Skeletal muscle tissue (tissue), 4 donors: ENCODE data around the gene TTLL5. TPM values are rescaled to one million over a fixed set of nuclear protein-coding genes. Genes with fewer than 3 reads are reported as not detected.
"Not testable (repeated sequence)": the region's sequence is repeated elsewhere in the genome, so short reads cannot be mapped to it uniquely, and the experiment has no call there.

Source experiments
- H3K27ac ChIP-seq: one replicate; pipeline ENCODE4 v1.7.0; 2013; ENCODE audit warnings: mild to moderate bottlenecking, low read depth, low read length, inconsistent platforms
- H3K27me3 ChIP-seq, 3 donors: one replicate each; pipeline ENCODE4 v1.7.0; 2013; ENCODE audit warnings: low read length in 3 of 3; ENCODE audit not compliant: control insufficient read depth in 3 of 3, insufficient read depth in 3 of 3
- H3K36me3 ChIP-seq, 3 donors: one replicate each; pipeline ENCODE4 v1.7.0; 2013; ENCODE audit warnings: low read length in 3 of 3; ENCODE audit not compliant: control insufficient read depth in 3 of 3, insufficient read depth in 3 of 3
- H3K4me1 ChIP-seq, 3 donors: one replicate each; pipeline ENCODE4 v1.7.0; 2013; ENCODE audit warnings: low read length in 3 of 3, mild to moderate bottlenecking in 3 of 3; ENCODE audit not compliant: control insufficient read depth in 3 of 3, insufficient read depth in 3 of 3
- H3K4me3 ChIP-seq, 3 donors: one replicate each; pipeline ENCODE4 v1.7.0; 2013; ENCODE audit warnings: low read length in 3 of 3
- H3K9ac ChIP-seq, 3 donors: one replicate each; pipeline ENCODE4 v1.7.0; 2013; ENCODE audit warnings: low read length in 3 of 3, mild to moderate bottlenecking in 3 of 3, moderate library complexity in 2 of 3, low read depth in 1 of 3
- H3K9me3 ChIP-seq, 3 donors: one replicate each; pipeline ENCODE4 v1.7.0; 2013; ENCODE audit warnings: low read length in 3 of 3; ENCODE audit not compliant: control insufficient read depth in 3 of 3
- total RNA-seq: library from RNA; depleted of rRNA; stranded (reverse); fragments of >200 nt; gene quantifications from one replicate; pipeline ENCODE4 v1.2.3, GENCODE V29; 2014
- donor health status: Osteomylitis.

The TTLL5 gene
- total RNA-seq, 1 donor from 2014 or later: 13.6 TPM

DNA sequence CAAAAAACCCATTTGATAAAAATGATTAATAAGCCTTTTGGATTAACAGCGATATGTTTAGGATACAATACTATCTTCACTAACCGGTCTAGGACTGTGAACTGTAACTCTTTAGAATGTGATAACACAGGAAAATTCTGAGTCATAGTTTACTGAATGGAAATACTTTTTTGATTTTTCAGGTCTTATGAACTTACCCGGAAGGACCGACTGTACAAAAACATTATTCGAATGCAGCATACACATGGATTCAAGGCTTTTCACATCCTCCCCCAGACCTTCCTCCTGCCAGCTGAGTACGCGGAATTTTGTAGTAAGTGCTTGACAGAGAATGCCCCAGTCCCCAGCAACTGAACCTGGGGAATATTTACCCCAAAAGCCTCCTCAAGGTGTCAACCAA lies 29.0 kb downstream of the TTLL5 start:
- H3K9me3 ChIP-seq: no peaks in the 10 kb centered on the region
- no peaks in the 10 kb centered on the region for H3K27me3 ChIP-seq
- H3K27ac ChIP-seq: no peak overlapping the region
- H3K4me3 ChIP-seq: no peak overlapping the region
- no peak overlapping the region for H3K9ac ChIP-seq
- H3K4me1 ChIP-seq: no peaks in the 10 kb centered on the region
- H3K36me3 ChIP-seq: peaks cover 0 to 18% (median 9%) of the 10 kb centered on the region in 3 donors

DNA sequence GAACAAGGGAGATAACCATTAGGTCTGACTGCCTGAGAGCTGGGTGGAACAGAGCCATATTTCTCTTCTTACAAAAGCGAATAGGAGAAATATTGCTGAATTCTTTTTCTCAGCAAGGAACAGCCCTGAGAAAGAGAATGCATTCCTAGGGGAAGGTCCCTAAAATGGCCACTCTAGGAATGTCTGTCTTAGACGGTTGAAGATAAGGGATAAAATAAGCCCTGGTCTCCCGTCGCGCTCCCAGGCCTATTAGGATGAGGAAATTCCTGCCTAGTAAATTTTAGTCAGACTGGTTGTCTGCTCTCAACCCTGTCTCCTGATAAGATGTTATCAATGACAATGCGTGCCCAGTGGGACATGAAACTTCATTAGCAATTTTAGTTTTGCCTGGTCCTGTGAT lies 34.0 kb downstream of the TTLL5 start:
- H3K36me3 ChIP-seq: peaks cover 2 to 21% (median 14%) of the 10 kb centered on the region in 3 donors
- not testable (repeated sequence) for H3K4me3 ChIP-seq, H3K9ac ChIP-seq, H3K9me3 ChIP-seq, H3K27me3 ChIP-seq, H3K27ac ChIP-seq, H3K4me1 ChIP-seq

DNA sequence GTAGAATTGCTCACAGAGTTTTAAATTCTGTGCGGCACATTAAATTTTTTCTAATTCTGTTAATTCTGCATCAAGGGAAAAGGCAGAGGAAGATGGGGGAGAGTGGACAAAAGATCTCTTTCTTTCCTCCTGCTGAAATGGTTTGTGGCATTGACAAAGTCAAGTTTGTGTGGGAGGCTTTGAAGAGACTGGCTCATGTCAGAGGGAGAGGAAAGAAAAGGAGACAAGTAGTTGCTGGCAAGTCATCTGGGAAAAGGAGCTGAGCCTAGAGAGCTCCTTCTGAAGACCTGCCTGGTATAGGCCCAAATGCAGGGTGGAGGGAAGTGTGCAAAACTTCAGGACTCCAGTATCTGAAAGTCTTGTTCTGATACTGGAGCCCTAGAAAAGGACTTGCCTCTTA lies 36.3 kb downstream of the TTLL5 start:
- no peak overlapping the region for H3K27ac ChIP-seq
- no peak overlapping the region for H3K4me3 ChIP-seq
- peaks cover 0 to 4% (median 4%) of the 10 kb centered on the region in 3 donors for H3K4me1 ChIP-seq
- no peak overlapping the region for H3K9ac ChIP-seq
- H3K36me3 ChIP-seq: peaks cover 2 to 13% (median 8%) of the 10 kb centered on the region in 3 donors
- H3K9me3 ChIP-seq: no peaks in the 10 kb centered on the region
- H3K27me3 ChIP-seq: no peaks in the 10 kb centered on the region

DNA sequence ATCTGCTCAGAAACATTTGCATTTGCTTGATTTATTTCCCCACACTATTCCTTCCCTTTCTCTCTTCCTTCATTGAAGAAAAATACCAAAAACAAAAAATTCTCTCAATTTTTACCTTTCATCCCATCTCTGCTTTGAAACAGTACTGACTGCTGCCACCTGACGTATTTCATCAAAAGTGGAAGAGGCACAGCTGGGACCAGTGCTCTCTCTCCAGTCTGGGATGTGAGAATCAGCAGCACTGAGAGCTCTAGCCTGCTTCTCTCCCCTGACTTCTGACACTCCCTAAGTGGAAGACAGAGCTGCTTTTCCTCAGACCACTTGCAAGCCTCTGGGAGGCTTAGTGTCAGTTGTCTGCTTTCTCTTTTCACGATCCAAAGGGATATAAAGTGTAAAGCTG lies 36.9 kb downstream of the TTLL5 start:
- H3K9me3 ChIP-seq: no peaks in the 10 kb centered on the region
- H3K27me3 ChIP-seq: no peaks in the 10 kb centered on the region
- H3K9ac ChIP-seq: no peak overlapping the region
- peaks cover 2 to 13% (median 8%) of the 10 kb centered on the region in 3 donors for H3K36me3 ChIP-seq
- no peak overlapping the region for H3K27ac ChIP-seq
- H3K4me1 ChIP-seq: peaks cover 0 to 9% (median 8%) of the 10 kb centered on the region in 3 donors
- no peak overlapping the region for H3K4me3 ChIP-seq

DNA sequence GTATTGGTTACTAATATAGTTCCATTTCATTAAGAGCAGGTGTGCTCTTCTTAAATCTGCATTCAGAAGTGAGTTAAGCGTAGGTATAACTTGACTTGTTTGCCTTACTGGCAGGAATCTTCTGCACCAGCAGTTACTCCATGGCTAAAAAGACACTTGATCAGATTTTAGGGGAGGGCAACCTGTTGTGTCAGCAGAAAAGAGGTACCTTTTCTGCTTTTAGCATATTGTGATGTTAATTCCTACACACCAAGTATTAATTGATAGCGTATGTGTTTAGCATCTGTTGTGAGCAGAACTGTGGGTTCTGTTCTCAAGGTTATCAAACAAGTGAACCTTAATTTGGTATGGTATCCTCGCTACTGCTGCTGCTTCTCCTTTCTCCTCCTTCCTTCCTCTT lies 38.3 kb downstream of the TTLL5 start:
- no peak overlapping the region for H3K27ac ChIP-seq
- H3K4me1 ChIP-seq: peaks cover 0 to 10% (median 10%) of the 10 kb centered on the region in 3 donors
- peaks cover 2 to 8% (median 5%) of the 10 kb centered on the region in 3 donors for H3K36me3 ChIP-seq
- no peak overlapping the region for H3K9ac ChIP-seq
- H3K27me3 ChIP-seq: no peaks in the 10 kb centered on the region
- no peaks in the 10 kb centered on the region for H3K9me3 ChIP-seq
- no peak overlapping the region for H3K4me3 ChIP-seq

DNA sequence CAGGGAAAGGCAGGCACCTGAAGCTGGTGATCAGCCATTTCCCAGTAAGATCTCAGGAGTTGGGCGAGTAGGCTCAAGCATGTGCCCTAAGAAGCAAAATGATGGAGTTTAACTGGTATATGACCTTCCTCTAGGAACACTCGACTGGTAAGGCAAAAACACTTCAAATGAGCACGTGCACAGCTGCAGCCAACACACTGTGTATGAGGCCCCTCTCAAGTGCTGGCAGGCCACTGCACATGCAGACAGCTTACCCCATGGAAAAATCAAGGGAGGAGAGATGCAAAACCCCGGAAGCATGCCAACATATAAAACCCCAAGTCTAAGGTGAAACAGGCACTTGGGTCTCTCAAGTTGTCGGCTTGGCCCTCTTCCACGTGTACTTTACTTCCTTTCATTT lies 39.2 kb downstream of the TTLL5 start:
- Histone ChIP-seq H3K4me1 (peaks cover 0 to 10% (median 10%) of the 10 kb centered on the region in 3 donors), H3K27ac (no peak overlapping the region), H3K36me3 (peaks cover 2 to 8% (median 5%) of the 10 kb centered on the region in 3 donors), H3K27me3 (no peaks in the 10 kb centered on the region), H3K4me3 (no peak overlapping the region), H3K9me3 (no peaks in the 10 kb centered on the region), H3K9ac (no peak overlapping the region)

DNA sequence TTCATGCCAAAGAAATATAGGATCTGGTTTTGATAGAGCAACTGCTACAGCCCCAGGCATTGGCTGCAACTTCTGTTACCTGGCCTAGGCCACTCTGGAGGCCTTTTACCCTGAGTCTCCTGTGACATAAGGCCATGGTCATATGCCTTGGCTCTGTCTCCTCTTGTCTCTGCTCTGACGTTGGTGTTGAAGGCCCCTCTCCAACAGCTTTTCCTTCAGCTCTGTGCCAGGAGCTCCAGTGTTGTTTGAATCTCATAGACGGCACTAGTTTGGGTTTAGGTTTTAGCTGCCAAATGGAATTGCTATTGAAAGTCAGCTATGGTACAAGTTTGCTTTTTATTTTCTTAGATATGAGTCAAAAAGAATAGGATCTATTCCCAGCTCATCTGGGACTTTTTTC lies 41.1 kb downstream of the TTLL5 start:
- Histone ChIP-seq H3K27me3 (no peaks in the 10 kb centered on the region), H3K27ac (no peak overlapping the region), H3K4me1 (peaks cover 0 to 10% (median 10%) of the 10 kb centered on the region in 3 donors), H3K4me3 (no peak overlapping the region), H3K9ac (no peak overlapping the region), H3K36me3 (peaks cover 2 to 8% (median 5%) of the 10 kb centered on the region in 3 donors), H3K9me3 (no peaks in the 10 kb centered on the region)

DNA sequence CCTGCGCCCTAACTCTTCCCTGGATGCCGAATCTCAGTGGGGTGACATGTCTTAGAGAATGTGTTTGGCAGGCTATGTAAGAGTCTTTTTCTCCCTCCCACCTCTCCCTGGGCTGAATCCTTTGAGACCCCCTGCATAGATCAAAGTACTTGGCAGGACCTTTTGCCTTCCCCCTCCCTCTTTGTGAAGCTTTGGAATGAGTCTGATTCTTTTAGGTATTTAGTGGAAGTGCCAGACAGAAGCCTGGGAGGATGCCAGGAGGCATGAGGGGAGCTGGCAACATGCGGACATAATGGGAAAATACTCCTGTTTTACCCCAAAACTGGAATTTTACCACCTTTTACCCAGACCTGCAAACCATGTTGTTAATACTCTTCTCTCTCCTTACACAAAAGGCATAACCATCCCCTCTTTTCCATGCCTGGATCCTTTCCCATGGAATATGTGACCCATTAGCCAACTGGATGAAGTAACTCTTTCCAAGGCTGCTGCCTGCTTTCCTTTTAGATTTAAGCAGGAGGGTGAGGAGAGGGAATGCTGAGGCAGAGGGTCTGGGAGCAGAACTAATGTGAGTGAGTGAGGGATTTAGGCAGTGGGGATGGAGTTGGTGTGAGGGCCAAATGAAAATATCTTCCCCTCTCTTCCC lies 41.7 kb downstream of the TTLL5 start:
- H3K4me3 ChIP-seq: no peak overlapping the region
- H3K4me1 ChIP-seq: peaks cover 0 to 10% (median 10%) of the 10 kb centered on the region in 3 donors
- no peak overlapping the region for H3K9ac ChIP-seq
- H3K27me3 ChIP-seq: no peaks in the 10 kb centered on the region
- peak overlapping the region; percentile 2 for H3K27ac ChIP-seq
- no peaks in the 10 kb centered on the region for H3K9me3 ChIP-seq
- H3K36me3 ChIP-seq: peaks cover 2 to 8% (median 7%) of the 10 kb centered on the region in 3 donors

DNA sequence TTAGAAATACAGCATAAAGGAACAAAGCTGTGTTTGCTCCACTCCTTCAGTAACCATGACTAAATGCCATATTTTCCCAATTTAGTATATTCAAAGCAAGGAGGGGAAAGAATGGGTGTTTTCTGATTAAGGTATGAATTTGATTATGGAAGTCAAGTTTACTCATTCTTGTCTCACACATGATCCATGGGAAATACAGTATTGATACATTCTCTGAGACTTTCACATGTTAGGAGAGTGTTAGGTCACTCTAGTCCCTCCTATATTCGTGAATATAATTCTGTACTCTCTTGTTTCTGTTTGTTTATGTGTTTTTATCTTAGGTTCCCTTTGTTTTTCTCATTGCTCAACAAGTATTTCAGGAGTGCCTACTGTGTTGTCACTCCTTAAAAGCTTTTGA lies 42.4 kb downstream of the TTLL5 start:
- H3K27me3 ChIP-seq: no peaks in the 10 kb centered on the region
- no peak overlapping the region for H3K4me3 ChIP-seq
- H3K27ac ChIP-seq: no peak overlapping the region
- peaks cover 0 to 10% (median 10%) of the 10 kb centered on the region in 3 donors for H3K4me1 ChIP-seq
- no peak overlapping the region for H3K9ac ChIP-seq
- no peaks in the 10 kb centered on the region for H3K9me3 ChIP-seq
- peaks cover 2 to 8% (median 3%) of the 10 kb centered on the region in 3 donors for H3K36me3 ChIP-seq

DNA sequence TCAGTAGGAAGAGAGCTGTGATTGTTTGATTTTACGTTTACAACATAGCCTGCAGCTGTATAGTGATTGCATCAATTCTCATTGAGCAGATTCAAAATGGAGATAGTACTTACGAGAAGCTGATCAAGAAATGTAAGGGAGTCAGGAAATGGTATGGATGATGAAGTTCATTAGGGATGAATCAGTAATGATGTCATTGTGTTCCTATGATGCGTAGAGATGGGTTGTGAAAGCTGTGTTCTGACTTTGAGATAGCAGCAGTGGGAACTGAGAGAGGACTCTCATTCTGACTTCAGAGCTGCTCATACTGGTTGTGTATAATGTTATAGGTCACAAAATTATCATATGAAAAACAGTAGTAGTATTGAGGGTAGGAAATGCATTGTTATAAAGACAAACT lies 44.0 kb downstream of the TTLL5 start:
- no peaks in the 10 kb centered on the region for H3K27me3 ChIP-seq
- H3K9me3 ChIP-seq: no peaks in the 10 kb centered on the region
- no peak overlapping the region for H3K4me3 ChIP-seq
- H3K27ac ChIP-seq: no peak overlapping the region
- peaks cover 0 to 8% (median 3%) of the 10 kb centered on the region in 3 donors for H3K36me3 ChIP-seq
- peaks cover 0 to 10% (median 10%) of the 10 kb centered on the region in 3 donors for H3K4me1 ChIP-seq
- no peak overlapping the region for H3K9ac ChIP-seq
